Activated naive CD4-positive, alpha-beta T cell (primary cell): ENCODE data around the gene RIMBP2.
"Not testable (repeated sequence)": the region's sequence is repeated elsewhere in the genome, so short reads cannot be mapped to it uniquely, and the experiment has no call there.

Experiments
- DNase-seq, 4 experiments: peaks; one replicate each; lab custom pipeline; 2025; lab: John Stamatoyannopoulos, UW

RIMBP2 gene

GRCh38 chr12:130715998-130716968, at the start of gene RIMBP2:
RIMBP2 (minus strand) TSS chr12:130716299; CDS start chr12:130479013, 237,286 bp downstream.
- no peak for DNase-seq

GRCh38 chr12:130765186-130765659, 49.1 kb upstream of the RIMBP2 start:
- no peak for DNase-seq

DNA sequence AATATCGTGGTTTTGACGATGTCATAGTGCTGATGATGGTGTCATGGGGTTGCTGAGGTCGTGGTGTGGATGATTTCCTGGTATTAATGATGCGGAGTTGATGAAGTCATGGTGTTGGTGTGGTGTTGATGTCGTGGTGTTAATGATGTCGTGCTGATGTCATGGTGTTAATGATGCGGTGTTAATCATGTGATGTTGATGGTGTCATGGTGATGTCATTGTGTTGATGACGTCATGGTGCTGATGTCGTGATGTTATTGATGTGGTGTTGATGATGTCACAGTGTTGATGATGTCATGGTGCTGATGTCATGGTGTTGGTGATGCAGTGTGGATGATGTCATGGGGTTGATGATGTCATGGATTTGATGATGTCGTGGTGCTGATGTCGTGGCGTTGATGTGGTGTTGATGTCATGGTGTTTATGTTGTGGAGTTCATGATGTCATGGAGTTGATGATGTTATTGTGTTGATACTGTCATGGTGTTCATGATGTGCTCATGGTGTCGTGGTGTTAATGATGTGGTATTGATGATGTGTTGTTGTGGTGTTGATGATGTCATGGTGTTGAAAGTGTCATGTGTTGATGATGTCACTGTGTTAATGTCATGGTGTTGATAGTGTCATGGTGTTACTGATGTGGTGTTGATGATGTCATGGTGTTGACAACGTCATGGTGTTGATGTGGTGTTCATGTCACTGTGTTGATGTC, 48.5 kb upstream of the RIMBP2 start:
- no peak for DNase-seq

DNA sequence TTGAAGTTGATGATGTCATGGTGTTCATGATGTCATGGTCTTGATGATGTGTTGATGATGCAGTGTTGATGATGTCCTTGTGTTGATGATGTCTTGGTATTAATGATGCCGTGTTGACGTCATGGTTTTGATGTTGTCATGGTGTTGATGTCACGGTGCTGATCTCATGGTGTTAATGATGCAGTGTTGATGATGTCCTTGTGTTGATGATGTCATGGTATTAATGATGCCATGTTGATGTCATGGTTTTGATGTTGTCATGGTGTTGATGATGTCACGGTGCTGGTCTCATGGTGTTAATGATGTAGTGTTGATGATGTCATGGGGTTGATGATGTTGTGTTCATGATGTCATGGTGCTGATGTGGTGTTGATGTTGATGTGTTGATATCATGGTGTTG, 48.0 kb upstream of the RIMBP2 start:
- no peak for DNase-seq

- no peak for DNase-seq
These were observed 46.2 kb upstream of the RIMBP2 start for GRCh38 chr12:130762319-130762675.

DNA sequence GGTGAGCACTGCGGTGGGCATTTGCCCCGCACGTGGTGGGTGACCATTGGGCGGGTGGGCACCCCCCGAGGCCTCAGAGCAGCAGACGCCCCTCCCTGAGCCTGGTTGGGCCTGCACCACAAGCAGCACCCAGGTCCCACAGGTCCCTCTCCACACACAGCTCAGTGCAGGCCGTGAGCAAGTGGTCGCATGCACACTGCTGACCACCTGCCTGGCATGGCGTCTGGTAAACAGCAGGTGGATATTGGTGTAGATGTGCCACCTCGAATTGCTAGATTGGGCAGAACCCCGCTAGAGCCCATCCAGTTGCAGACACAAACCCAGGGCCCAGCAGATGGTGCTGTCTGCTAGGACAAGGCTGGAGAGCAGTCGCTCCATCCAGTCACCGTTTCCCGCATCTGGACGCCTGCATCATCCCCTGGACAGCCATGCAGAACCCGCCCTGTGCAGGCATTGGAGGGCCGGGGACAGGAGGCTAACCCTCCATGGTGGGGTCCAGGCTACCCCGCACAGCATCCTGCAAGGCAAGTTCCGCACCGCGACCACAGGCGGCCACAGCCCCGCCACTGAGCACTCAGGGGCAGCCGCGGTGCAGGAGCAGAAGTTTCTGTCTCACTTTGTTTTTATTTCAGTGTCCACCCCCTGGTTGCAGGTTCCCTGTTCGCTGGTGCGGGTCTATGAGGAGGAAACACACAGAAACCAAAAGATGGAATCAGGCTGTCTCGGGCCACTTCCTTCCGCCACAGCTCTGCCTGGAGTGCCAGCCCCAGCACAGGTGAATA, 45.6 kb upstream of the RIMBP2 start:
- peak in 2 of 4 experiments; percentile 16 to 31 for DNase-seq

GRCh38 chr12:130754234-130754901, 38.3 kb upstream of the RIMBP2 start:
- no peak for DNase-seq

- no peak for DNase-seq
These were observed 36.7 kb upstream of the RIMBP2 start for GRCh38 chr12:130752692-130753230.

GRCh38 chr12:130752037-130752436, 35.9 kb upstream of the RIMBP2 start:
- not testable (repeated sequence) for DNase-seq

- no peak for DNase-seq
These were observed 32.7 kb upstream of the RIMBP2 start for GRCh38 chr12:130748786-130749185.

DNA sequence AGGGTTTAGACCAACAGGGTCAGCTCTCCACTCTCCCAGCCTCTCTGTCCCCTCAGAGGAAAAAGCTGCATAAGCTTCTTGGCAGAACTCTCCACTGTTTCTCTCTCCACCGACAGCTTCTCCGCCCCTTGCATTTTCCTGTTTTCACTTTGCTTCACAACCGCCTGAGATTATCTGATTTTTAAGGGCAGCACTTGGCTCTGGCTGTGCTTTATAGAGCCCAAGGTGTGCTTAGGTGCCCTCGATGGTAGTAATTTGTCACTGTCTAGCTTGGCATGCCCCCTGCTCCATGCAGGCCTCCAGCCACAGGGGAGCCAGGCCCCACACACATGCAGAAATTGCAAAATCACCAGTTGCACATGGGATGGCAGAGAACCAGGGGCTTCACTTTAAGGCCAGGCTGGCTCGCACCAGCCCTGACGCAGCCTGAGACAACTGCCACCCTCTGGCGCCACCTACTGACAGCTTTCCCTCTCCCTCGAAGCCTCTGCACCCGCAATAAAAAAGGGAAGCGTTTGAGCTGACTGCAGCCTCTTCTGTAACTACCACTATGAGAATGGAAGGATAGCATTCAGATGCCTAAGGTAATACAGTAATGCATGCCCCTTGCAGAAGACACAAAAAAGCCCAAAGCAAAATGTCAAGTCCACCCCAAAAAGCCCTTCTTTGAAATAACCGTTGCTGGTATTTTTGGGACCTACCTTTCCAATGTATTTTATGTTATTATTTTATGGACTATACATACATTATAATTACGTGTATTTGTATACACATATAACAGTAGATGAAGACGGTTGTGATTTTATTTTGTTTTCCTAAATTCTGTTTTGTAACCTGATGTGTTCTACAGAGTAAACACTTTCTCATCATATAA, 32.0 kb upstream of the RIMBP2 start:
- DNase-seq, result peak; percentile 9 to 58 (median 44)

GRCh38 chr12:130746546-130746945, 30.4 kb upstream of the RIMBP2 start:
- no peak for DNase-seq

DNA sequence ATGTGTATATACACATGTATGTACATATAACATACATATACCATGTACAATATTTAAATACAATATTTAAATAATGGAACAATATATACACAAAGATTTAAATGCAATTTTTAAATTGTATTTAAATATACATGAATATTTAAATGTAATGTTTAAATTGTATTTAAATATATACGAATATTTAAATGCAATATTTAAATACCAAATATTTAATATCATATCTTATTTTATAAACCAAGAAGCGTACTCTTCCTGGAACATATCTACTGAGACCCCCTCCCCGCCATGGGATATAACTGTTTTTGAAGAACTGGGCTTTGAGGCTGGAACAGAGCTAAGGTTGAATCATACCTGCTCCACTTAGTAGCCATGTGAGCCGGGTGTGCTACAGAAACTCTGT, 29.8 kb upstream of the RIMBP2 start:
- DNase-seq, result no peak

- no peak for DNase-seq
These were observed 28.2 kb upstream of the RIMBP2 start for GRCh38 chr12:130744274-130744673.

- DNase-seq, result no peak
These were observed 27.5 kb upstream of the RIMBP2 start for GRCh38 chr12:130743606-130744005.

- no peak for DNase-seq
These were observed 27.1 kb upstream of the RIMBP2 start for GRCh38 chr12:130743176-130743575.

GRCh38 chr12:130742716-130743115, 26.6 kb upstream of the RIMBP2 start:
- no peak for DNase-seq

- DNase-seq, result no peak
These were observed 26.0 kb upstream of the RIMBP2 start for GRCh38 chr12:130742112-130742511.

DNA sequence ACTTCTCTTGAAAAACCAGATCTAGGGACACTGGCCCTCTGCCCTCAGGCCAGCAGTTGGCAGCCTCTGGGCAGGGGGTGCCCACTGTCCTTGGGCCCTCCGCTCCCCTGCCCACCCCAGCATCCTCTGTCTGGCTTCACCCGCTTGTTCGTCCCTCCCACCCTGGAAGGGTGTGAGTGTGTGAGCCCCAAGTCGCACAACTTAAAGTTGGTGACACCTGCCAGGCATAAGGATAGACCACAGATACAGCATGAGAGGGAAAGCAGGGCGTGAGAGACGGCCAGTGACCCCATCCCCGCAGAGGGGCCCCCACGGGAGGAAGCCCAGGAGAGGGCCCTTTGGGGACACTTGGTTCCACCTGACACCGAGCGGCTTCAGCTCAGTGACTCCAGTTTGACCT, 23.5 kb upstream of the RIMBP2 start:
- DNase-seq, result no peak

DNA sequence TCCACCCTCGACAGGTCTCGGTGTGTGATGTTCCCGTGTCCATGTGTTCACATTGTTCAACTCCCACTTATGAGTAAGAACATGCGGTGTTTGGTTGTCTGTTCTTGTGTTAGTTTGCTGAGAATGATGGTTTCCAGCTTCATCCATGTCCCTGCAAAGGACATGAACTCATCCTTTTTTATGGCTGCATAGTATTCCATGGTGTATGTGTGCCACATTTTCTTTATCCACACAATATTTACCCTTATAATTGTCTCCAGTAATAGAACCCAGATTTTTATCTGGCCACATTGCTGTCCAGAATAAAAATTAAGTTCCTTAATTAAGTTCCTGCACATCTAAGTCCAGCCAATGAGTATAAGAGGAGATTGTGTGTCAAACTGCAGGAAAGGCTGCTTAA, 22.3 kb upstream of the RIMBP2 start:
- DNase-seq, result not testable (repeated sequence)
